ENCODE data around the gene DUSP8. TPM values are rescaled to one million over a fixed set of nuclear protein-coding genes. Genes with fewer than 3 reads are reported as not detected.
"Not testable (repeated sequence)": the region's sequence is repeated elsewhere in the genome, so short reads cannot be mapped to it uniquely, and the experiment has no call there.

Gene DUSP8
- total RNA-seq, 2 experiments from 2014 or later: 83.9 to 91.2 TPM

DNA sequence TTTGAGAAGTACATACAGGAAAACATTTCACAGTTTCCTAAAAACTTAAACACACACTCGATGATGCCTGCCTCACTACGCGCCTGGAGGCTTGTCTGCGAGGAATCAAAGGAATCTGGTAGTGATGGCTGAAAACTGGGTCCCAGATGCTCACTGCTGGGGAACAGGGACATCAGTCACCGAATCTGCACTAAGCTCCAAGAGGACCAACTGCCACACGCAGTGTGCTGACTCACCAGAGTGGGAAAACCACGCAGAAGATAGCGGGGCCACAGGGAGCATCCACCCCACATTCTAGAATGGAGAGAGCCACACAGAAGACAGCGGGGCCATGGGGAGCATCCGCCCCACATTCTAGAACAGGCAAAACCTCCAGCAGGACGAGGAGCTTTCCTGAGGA, 61.1 kb downstream of the DUSP8 start:
- Histone ChIP-seq H3K27ac (ENCODE audit: low read depth in 1 of 2, low read length in 2 of 2) (no peak overlapping the region), H3K9me3 (ENCODE audit: control insufficient read depth in 1 of 2, insufficient read depth in 1 of 2, low read length in 2 of 2) (no peaks in the 10 kb centered on the region), H3K4me3 (ENCODE audit: low read length) (no peak overlapping the region), H3K4me1 (ENCODE audit: insufficient read depth, low read length) (peaks cover 62% of the 10 kb centered on the region), H3K27me3 (ENCODE audit: control insufficient read depth in 1 of 2, insufficient read depth in 2 of 2, low read length in 2 of 2) (no peaks in the 10 kb centered on the region), H3K36me3 (ENCODE audit: insufficient read depth, low read length) (peaks cover 14% of the 10 kb centered on the region)
- ChIA-PET POLR2A (no interaction called here), CTCF (interaction anchor here (2.0 kb wide), 1 partner anchor 64 kb away, joined by 5 read pairs; no protein-coding TSS in a partner anchor)
- Mint-ChIP-seq H3K4me1 (ENCODE audit: low read depth) (peaks cover 52% of the 10 kb centered on the region), H3K27ac (no peak overlapping the region), H3K27me3 (no peaks in the 10 kb centered on the region), H3K36me3 (ENCODE audit: low read depth) (peaks cover 10% of the 10 kb centered on the region), H3K9me3 (no peaks in the 10 kb centered on the region), H3K4me3 (no peak overlapping the region)
- DNase-seq (no peak), ATAC-seq (ENCODE audit: poor library complexity) (no peak)
- TF ChIP-seq, protein P1, sequence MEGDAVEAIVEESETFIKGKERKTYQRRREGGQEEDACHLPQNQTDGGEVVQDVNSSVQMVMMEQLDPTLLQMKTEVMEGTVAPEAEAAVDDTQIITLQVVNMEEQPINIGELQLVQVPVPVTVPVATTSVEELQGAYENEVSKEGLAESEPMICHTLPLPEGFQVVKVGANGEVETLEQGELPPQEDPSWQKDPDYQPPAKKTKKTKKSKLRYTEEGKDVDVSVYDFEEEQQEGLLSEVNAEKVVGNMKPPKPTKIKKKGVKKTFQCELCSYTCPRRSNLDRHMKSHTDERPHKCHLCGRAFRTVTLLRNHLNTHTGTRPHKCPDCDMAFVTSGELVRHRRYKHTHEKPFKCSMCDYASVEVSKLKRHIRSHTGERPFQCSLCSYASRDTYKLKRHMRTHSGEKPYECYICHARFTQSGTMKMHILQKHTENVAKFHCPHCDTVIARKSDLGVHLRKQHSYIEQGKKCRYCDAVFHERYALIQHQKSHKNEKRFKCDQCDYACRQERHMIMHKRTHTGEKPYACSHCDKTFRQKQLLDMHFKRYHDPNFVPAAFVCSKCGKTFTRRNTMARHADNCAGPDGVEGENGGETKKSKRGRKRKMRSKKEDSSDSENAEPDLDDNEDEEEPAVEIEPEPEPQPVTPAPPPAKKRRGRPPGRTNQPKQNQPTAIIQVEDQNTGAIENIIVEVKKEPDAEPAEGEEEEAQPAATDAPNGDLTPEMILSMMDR (IDR thresholded peaks at IDR 0.05): no peak
- intact Hi-C loops (cut with DNase I, micrococcal nuclease): loop anchor here (10.0 kb wide), 2 partner anchors 246 to 666 kb away; partner anchors contain the start of genes POLR2L (in 1 of the 2) and TSPAN4 (in 1 of the 2)

DNA sequence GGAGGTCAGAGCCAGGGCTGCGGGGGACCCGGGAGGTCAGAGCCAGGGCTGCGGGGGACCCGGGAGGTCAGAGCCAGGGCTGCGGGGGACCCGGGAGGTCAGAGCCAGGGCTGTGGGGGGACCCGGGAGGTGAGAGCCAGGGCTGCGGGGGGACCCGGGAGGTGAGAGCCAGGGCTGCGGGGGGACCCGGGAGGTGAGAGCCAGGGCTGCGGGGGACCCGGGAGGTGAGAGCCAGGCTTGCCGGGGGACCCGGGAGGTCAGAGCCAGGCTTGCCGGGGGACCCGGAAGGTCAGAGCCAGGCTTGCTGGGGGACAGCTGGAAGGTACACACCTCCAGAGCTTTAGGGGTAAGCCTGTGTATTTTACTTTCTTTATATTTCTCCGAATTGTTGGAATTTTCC, 61.7 kb downstream of the DUSP8 start:
- peaks cover 46% of the 10 kb centered on the region for H3K4me1 Mint-ChIP-seq (ENCODE audit: low read depth)

DNA sequence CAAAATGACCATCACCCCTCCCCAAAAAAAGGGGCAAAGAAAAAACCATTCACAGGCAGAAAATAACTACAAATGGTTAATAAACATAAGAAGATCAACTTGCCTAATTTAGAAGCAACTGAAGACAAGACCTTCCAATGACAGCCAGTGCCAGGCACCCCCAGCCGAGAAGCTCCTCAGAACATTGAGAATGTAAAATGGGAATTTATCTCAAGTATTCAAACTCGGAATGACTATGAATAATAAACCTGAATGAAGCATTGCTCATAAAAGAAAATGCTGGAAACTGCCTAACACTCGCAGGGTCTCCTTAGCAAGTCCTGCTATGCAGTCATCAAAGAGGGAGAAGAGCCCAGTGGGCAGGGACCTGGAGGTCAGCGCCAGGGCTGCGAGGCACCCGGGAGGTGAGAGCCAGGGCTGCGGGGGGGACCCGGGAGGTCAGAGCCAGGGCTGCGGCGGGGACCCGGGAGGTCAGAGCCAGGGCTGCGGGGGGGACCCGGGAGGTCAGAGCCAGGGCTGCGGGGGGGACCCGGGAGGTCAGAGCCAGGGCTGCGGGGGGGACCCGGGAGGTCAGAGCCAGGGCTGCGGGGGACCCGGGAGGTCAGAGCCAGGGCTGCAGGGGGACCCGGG, 62.3 kb downstream of the DUSP8 start:
- Mint-ChIP-seq H3K36me3 (ENCODE audit: low read depth) (peaks cover 10% of the 10 kb centered on the region), H3K4me3 (no peak overlapping the region), H3K4me1 (ENCODE audit: low read depth) (peaks cover 44% of the 10 kb centered on the region), H3K9me3 (no peaks in the 10 kb centered on the region), H3K27ac (no peak overlapping the region), H3K27me3 (no peaks in the 10 kb centered on the region)
- peaks cover 55% of the 10 kb centered on the region for H3K4me1 ChIP-seq (ENCODE audit: insufficient read depth, low read length)
- H3K4me3 ChIP-seq (ENCODE audit: low read length): no peak overlapping the region
- TF ChIP-seq, protein P1 (IDR thresholded peaks at IDR 0.05): no peak
- ATAC-seq (ENCODE audit: poor library complexity) (no peak), DNase-seq (no peak)
- H3K9me3 ChIP-seq (ENCODE audit: control insufficient read depth in 1 of 2, insufficient read depth in 1 of 2, low read length in 2 of 2): no peaks in the 10 kb centered on the region
- CTCF ChIA-PET: no interaction called here
- no peak overlapping the region for H3K27ac ChIP-seq (ENCODE audit: low read depth in 1 of 2, low read length in 2 of 2)
- H3K27me3 ChIP-seq (ENCODE audit: control insufficient read depth in 1 of 2, insufficient read depth in 2 of 2, low read length in 2 of 2): no peaks in the 10 kb centered on the region
- intact Hi-C loops (cut with DNase I, micrococcal nuclease): loop anchor here (10.0 kb wide), 2 partner anchors 245 to 665 kb away; partner anchors contain the start of genes POLR2L (in 1 of the 2) and TSPAN4 (in 1 of the 2)
- POLR2A ChIA-PET: no interaction called here
- peaks cover 14% of the 10 kb centered on the region for H3K36me3 ChIP-seq (ENCODE audit: insufficient read depth, low read length)

More for the DNA sequence above, 61.7 kb downstream of the DUSP8 start:
- CTCF ChIA-PET: interaction anchor here (2.0 kb wide), 1 partner anchor 64 kb away, joined by 5 read pairs; no protein-coding TSS in a partner anchor
- H3K9me3 Mint-ChIP-seq; H3K27ac ChIP-seq (ENCODE audit: low read depth in 1 of 2, low read length in 2 of 2); H3K27ac Mint-ChIP-seq; DNase-seq; H3K27me3 ChIP-seq (ENCODE audit: control insufficient read depth in 1 of 2, insufficient read depth in 2 of 2, low read length in 2 of 2); H3K4me3 Mint-ChIP-seq; H3K27me3 Mint-ChIP-seq; H3K36me3 Mint-ChIP-seq (ENCODE audit: low read depth); ATAC-seq (ENCODE audit: poor library complexity); H3K9me3 ChIP-seq (ENCODE audit: control insufficient read depth in 1 of 2, insufficient read depth in 1 of 2, low read length in 2 of 2); H3K4me3 ChIP-seq (ENCODE audit: low read length); POLR2A ChIA-PET: not testable (repeated sequence)
- intact Hi-C loops (cut with DNase I, micrococcal nuclease): loop anchor here (10.0 kb wide), 2 partner anchors 246 to 666 kb away; partner anchors contain the start of genes POLR2L (in 1 of the 2) and TSPAN4 (in 1 of the 2)
- Histone ChIP-seq H3K36me3 (ENCODE audit: insufficient read depth, low read length) (peaks cover 14% of the 10 kb centered on the region), H3K4me1 (ENCODE audit: insufficient read depth, low read length) (peaks cover 60% of the 10 kb centered on the region)
